Hepatocyte (in vitro differentiated cells): ENCODE results near the gene ANKRD29.

ENCODE experiments used
- EZH2phosphoT487 ChIP-seq: fragments of 200-600 bp; sonication (generic); IDR thresholded peaks from one replicate; pipeline ENCODE4 v1.6.1; 2018; ENCODE audit warnings: antibody characterized with exemption, mild to moderate bottlenecking, low read depth, moderate library complexity; ENCODE audit not compliant: unreplicated experiment, severe bottlenecking
- TF ChIP-seq, protein P1 (sequence below): fragments of 200-600 bp; sonication (generic); IDR thresholded peaks from 2 replicates; pipeline ENCODE4 v1.5.1; 2016; ENCODE audit warnings: antibody characterized with exemption, mild to moderate bottlenecking; ENCODE audit not compliant: poor library complexity

DNA sequence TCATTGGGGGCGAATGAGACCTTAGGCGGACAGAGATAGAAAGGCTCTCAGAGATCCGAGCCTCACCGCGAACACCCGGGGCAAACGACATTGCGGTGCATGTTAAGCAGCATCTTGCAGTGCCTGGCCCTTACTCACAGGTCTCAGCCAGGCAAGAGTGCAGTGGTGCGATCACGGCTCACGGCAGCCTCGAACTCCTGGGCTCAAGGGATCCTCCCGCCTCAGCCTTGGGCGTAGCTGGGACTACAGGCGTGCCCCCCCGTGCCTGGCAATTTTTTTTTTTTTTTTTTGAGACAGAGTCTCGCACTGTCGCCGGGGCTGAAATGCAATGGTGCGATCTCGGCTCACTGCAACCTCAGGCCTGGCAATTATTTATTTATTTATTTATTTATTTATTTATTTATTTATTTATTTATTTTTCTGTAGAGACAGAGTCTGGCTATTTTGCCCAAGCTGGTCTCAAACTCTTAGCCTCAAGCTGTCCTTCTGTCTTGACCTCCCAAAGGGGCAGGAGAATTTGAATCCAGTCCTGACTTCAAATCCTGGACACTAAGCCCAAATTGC lies 27.9 kb upstream of the ANKRD29 start:
- TF ChIP-seq, protein P1, sequence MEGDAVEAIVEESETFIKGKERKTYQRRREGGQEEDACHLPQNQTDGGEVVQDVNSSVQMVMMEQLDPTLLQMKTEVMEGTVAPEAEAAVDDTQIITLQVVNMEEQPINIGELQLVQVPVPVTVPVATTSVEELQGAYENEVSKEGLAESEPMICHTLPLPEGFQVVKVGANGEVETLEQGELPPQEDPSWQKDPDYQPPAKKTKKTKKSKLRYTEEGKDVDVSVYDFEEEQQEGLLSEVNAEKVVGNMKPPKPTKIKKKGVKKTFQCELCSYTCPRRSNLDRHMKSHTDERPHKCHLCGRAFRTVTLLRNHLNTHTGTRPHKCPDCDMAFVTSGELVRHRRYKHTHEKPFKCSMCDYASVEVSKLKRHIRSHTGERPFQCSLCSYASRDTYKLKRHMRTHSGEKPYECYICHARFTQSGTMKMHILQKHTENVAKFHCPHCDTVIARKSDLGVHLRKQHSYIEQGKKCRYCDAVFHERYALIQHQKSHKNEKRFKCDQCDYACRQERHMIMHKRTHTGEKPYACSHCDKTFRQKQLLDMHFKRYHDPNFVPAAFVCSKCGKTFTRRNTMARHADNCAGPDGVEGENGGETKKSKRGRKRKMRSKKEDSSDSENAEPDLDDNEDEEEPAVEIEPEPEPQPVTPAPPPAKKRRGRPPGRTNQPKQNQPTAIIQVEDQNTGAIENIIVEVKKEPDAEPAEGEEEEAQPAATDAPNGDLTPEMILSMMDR: no peak
- no peak for TF ChIP-seq EZH2phosphoT487
